SIG-M5 (cell line): ENCODE measurements around the gene SYNE1.
"Not testable (repeated sequence)": the region's sequence is repeated elsewhere in the genome, so short reads cannot be mapped to it uniquely, and the experiment has no call there.

ENCODE experiments used
- DNase-seq: peaks from one replicate; lab custom pipeline; 2025; lab: John Stamatoyannopoulos, UW

Gene SYNE1, protein sequence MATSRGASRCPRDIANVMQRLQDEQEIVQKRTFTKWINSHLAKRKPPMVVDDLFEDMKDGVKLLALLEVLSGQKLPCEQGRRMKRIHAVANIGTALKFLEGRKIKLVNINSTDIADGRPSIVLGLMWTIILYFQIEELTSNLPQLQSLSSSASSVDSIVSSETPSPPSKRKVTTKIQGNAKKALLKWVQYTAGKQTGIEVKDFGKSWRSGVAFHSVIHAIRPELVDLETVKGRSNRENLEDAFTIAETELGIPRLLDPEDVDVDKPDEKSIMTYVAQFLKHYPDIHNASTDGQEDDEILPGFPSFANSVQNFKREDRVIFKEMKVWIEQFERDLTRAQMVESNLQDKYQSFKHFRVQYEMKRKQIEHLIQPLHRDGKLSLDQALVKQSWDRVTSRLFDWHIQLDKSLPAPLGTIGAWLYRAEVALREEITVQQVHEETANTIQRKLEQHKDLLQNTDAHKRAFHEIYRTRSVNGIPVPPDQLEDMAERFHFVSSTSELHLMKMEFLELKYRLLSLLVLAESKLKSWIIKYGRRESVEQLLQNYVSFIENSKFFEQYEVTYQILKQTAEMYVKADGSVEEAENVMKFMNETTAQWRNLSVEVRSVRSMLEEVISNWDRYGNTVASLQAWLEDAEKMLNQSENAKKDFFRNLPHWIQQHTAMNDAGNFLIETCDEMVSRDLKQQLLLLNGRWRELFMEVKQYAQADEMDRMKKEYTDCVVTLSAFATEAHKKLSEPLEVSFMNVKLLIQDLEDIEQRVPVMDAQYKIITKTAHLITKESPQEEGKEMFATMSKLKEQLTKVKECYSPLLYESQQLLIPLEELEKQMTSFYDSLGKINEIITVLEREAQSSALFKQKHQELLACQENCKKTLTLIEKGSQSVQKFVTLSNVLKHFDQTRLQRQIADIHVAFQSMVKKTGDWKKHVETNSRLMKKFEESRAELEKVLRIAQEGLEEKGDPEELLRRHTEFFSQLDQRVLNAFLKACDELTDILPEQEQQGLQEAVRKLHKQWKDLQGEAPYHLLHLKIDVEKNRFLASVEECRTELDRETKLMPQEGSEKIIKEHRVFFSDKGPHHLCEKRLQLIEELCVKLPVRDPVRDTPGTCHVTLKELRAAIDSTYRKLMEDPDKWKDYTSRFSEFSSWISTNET (N-terminal part only)

DNA sequence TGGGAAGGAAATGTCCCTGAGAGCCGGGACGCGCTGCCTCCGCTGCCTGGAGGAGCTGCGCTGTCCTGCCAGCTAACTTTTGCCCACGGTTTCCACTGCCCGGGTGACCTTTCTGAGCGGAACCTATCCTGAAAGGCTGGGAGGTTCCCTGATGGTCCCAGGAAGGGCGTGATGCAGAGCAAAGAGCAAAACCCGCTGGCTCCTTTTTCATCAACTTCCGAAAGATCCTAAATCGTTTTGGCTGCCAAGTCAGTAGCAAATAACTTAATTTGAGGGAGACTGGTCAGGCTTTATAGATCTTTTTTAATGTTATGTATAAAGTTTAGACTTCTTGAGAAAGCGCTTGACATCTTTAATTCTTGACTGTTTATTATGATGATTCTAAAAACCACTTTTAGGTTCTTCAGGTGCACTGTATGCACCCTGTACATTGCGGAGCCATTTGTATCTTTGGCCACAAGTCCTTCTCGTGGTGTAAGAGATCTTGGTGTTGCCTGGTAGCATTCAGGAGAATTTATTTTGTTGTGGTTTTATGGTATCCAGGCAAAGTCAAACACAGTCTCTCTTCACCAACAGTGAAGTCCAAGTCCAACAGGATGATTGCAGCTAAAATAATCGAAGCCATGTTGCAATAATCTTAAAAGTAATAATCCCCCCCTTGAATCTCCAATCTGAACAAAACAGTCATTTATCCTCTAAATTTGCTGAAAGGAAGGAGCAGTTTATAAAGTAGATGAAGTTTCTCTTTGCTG lies at the start of gene SYNE1:
TSS of gene SYNE1 (minus strand) at position 67 of the 752 bp plus-strand sequence. CDS start 9,031 bp downstream, outside the sequence.
- no peak for DNase-seq

DNA sequence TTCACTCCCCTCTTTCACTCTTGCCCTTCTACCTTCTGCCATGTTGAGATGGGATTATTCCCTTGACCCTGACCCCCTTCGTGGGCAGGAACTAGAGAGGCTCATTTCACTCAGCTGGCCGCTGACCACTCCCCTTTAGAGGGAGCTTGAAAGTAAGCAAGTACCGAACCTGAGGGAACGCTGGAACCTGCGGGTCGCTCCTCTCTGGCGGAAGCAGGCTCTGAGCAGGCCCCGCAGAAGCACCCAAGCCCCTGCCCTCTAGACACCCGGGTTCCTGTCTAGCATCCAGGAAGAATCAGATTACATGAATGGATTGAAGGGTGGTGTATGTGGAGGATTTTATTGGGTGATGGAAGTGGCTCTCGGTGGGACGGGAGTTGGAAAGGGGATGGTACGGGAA lies 48.7 kb upstream of the SYNE1 start:
- DNase-seq: no peak

DNA sequence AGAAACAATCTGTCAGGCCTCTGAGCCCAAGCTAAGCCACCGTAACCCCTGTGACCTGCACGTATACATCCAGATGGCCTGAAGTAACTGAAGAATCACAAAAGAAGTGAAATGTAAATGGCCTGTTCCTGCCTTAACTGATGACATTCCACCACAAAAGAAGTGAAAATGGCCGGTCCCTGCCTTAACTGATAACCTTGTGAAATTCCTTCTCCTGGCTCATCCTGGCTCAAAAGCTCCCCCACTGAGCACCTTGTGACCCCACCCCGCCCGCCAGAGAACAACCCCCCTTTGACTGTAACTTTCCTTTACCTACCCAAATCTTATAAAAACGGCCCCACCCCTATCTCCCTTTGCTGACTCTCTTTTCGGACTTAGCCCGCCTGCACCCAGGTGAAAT lies 45.8 kb upstream of the SYNE1 start:
- not testable (repeated sequence) for DNase-seq

DNA sequence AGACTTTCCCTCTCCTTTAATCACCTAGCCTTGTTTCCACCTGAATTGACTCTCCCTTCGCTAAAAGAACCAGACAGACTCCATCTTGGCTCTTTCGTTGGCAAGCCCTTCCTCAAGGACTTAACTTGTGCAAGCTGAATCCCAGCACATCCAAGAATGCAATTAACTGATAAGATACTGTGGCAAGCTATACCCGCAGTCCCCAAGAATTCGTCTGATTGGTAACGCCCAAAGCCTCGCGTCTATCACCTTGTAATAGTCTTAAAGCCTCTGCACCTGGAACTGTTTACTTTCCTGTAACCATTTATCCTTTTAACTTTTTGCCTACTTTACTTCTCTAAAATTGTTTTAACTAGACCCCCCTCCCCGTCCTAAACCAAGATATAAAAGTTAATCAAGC lies 45.0 kb upstream of the SYNE1 start:
- no peak for DNase-seq

DNA sequence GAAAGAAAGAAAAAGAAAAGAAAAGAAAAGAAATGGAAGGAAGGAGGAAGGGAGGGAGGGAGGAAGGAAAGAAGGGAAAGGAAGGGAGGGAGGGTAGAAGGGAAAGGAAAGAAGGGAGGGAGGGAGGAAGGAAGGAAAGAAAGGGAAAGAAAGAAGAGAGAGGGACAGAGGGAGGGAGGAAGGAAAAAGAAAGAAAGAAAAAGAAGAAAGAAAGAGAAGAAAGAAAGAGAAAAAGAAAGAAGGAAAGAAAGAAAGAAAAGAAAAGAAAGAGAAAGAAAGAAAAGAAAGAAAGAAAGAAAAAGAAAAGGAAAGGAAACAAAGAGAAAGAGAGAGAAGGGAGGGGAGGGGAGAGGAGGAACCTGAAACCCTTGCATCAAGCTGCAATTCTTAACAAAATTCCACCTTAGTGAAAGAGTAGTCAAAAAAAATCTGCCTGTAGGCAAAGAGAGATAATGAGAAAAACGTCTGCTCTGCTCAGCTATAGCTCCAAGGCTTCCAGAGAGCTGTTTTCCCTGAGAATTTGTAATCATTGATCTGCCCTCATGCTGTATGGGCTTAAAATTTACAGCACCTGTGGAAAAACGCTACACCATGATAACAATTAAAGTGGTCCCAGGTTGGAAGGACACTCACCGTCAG lies 43.8 kb upstream of the SYNE1 start:
- no peak for DNase-seq

DNA sequence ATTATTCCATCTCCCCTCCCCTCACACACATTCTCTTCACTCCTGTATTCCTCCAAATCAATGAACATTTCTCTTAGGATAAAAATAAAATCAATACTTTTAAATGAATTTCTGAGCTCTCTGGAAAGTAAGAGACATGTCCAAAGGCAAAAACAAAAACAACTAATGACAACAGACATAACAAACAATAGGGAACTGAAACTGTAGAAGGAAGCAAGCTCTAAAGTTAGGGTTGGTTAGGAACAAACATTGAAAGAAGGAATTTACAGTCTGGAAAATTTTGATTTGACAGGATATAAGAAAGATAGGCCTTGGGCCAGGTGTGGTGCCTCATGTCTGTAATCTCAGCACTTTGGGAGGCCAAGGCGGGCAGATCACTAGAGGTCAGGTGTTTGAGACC lies 43.0 kb upstream of the SYNE1 start:
- DNase-seq: no peak

DNA sequence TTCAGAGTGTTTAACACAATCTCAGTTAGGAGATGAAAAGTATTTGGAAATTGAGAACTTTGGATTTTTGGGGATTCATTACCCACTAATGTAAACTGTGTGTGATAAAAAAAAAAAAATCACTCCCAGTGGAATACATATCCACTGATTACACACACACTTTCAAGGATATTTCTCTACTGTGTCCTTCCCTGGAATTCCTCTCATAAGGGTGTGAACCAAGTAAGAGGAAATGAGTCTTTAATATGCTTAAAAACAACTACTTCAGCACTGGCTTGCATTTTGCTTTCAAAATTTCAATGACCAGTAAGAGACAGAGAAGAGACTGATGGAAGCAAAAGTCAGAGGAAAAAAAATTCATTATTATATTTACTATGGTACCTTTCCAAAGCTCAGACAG lies 36.1 kb upstream of the SYNE1 start:
- DNase-seq: no peak

DNA sequence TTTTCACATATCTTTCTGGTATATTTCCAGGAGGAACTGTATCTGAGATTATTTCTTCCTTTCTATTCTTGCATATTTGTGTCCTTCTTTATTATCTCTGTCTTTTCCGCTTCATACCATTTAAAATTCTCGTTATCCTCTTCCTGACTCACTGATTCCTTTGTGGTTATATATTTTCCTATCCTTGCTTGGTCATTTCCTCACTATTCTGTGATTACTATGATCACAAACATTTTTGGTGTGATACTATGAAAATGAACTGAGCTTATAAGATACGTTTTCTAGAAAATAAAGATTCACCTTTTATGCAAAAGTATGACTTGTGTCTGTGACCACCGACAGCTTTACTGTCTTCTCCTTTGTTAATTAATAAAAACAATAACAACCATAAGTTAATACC lies 34.0 kb upstream of the SYNE1 start:
- no peak for DNase-seq

DNA sequence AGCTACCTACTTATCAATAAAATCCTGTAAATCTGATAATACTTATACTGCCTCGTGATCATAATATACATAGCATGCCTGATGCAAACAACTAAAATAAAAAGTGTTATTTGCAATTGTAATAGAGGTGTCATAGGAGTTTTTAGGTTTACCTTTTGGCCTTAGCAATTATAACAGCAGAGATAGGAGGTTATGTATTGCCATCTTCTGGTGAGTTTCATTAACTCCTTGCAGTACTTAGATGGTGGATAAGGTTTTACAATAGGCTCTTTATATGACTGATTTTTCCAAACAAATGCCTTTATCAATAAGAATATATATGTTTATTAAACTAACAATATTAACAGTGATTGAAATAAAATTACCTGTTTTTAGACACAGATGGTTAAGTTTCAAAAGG lies 32.7 kb upstream of the SYNE1 start:
- DNase-seq: no peak

DNA sequence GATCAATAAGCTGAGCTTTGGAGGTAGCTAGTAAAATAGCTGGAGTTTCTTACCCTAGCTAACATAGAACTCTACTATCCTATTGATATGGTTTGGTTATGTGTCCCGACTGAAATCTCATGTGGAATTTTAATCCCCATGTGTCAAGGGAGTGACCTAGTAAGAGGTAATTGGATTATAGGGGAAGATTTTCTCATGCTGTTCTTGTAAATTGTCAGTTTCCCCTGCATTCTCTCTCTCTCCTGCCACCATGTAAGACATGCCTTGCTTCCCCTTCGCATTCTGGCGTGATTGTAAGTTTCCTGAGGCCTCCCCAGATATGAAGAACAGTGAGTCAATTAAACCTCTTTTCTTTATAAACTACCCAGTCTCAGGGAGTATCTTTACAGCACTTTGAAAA lies 24.6 kb upstream of the SYNE1 start:
- no peak for DNase-seq

DNA sequence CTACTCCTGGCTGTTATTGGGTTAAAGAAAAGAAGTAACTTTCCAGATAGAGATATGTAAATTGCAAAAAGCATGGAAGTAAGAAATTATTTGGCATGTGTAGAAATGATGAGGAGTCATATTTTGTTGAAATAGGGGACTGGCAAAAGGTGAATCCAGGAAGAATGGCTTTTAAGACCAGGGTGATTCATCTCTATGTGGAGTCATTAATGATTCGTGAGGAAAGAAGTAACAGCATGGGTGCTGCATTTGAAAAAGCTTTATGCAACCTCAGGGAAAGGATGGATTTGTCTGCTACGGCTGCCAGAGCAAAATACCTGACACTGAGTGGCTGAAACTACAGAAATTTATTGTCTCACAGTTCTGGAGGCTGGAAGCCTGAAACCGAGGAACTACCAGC lies 14.8 kb upstream of the SYNE1 start:
- no peak for DNase-seq

DNA sequence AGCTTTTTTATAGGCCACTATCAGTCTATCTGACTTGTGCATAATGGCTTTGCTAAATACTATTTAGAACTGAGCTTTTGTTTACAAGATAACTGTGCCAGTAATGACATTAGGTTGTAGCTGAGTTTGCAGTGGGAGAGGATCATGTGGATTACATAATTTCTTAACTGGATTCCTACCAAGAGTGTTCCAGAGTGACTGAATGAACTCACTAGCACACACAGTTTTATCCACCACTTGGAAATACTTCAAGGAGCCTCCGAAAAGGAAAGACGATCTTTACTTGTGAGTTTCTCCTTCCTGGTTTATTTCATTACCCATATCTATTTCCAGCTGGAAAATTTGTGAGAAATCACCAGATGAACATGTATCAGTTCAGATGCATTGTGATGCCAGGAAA lies 10.9 kb upstream of the SYNE1 start:
- DNase-seq: no peak

DNA sequence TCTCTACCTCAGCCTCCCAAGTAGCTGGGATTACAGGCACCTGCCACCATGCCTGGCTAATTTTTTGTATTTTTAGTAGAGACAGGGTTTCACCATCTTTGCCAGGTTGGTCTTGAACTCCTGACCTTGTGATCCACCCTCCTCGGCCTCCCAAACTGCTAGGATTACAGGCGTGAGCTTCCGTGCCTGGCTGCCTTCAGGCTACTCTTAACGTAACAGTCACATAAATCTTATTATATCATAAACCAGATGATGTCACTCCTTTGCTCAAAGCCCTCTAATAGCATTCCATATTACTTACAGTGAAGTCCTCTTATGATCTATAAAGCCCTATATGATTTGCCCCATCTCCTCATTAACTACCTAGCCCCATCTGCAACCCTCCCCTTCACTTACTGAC lies 9.6 kb upstream of the SYNE1 start:
- not testable (repeated sequence) for DNase-seq

DNA sequence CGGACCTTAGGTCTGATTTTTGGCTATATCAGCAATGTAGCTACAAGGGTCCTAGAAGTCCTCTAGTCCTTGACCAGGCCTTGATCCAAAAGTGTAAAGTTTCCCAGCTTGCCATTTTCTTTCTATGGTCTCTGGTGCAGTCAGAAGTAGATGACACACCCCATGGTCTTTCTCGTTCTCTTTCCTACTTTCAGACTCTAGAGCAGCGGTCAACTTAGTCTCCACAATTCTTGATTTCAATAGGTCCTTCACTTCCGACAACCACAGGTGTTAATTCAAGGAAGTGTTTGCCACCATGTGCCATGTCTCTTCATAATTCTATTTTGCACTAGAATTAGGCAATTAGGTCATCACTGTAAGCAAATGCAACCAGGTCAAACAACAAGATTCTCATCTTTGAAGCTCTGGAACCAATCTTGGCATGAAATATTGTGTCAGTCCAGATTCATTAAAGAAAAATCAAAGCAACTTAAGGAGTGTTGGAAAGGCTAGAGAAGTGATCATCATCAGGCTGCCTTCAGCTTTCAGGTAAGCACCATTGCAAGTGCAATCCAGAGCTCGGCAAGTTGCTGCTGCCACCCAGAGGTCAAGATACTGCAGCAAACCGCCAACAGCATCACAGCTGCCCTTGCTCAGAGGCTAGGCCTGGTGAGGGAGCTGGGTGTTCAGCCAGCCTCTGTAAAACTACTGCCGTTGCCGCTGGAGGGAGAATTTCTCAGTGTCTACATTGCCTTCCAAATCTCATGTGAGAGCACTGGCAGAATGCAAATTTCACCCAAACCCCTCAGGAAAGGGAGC lies 5.6 kb upstream of the SYNE1 start:
- no peak for DNase-seq

DNA sequence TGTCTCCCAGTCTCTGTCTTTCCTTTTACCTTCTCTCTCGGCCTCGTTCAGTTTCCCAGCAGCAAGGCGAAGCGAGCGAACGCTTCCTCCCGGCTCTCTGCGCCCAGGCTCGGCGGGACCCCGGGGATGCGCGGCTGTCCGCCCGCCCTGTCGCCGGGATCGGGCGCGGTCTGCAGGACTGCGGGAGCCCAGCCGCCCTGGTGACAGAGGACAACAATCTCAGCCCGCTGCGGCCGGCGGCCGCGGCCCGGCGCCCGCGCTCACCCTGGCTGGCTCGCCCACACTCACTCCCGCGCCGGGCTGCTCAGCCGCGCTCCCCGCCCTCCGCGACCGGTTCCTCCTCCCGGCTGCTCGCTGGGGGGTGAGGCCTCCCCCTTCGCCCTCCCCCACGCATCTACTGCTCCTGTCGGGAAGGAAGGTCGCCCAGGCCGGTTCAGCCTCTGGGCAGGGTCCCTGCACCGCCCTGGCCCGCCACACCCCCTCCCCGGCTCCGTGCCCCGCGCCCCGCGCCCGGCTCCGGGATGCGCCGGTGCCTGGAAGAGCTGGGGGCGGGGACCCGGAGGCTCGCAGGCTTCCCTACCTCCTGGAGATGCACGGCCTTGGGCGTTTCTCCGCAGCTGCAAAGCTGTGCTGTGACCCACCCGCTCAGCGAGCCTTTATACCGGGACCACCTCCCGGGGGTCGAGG lies 410 bp downstream of the SYNE1 start:
- DNase-seq: no peak

DNA sequence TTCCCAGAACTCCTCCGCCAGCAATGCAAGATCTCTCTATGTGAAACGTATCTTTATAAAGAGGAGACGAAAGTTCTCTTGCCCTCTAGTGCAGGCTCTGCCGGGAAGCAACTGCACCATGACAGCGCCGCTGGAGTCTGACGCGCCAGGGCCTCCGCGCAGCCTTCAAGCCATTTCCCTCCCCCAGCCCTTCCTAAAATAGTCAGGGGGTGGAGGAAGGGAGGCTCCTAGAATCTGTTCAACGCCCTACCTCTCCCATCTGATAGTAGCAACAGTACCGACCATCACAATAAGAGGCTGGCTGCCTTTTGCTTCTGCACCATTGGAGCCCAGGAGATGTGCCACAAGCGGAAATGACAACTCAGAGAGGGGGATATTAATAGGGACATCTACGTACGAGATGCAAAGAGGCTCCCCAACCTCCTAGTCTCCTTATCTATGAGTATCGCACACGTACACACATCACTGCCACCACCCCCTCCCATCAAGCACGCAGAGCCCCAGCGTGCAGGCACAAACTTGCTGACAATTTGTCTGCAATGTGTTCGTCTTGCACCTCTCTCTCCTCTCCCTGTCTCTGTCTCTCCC lies 1.0 kb downstream of the SYNE1 start:
- DNase-seq: no peak

DNA sequence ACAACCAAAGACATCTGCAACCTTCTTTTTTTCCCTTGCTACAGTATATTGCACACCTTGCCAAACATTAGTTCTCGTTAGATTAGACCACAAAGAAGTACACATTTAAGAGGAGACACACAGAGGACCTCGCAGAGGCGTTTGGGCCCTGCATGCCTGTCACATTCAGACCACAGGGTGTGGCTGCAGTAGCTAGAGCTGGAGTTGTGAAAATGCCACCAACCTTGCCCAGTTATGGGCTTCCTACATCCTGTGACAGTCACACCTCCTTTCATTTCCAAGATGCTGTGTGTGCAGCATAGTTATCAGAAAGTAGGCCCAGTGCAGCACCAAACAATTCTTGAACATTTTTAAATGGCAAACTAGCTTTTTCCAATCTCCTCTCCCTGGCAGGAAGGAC lies 2.4 kb downstream of the SYNE1 start:
- DNase-seq: no peak

DNA sequence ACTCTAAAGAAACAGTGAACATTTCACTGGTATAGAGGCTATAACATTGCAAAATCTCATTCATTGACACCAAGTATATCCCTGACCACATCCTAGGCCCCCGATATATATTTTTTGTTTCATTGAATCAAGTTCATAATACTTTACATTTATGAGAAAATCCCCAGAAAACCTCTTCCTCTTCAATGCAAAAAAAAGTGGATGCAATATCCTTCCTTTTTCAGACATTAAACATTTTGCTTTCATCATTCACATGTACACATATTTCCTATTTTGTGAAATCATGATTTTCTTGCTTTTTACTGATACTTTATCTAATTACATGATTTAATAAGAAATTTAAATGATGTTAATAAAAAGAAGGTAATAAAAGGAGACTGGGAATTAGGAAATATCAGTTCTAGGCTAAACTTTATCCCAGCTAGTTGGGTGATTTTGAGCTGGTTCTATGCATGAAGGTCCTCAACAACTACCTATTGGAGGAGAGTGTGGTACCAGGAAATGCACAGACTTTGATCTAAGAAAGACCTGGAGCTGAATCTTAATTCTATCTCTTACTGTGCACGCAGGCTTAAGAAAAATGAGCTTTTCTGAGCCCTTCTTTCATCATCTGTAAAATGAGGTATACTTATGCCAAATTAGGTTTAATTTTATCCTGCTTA lies 4.9 kb downstream of the SYNE1 start:
- DNase-seq: no peak

DNA sequence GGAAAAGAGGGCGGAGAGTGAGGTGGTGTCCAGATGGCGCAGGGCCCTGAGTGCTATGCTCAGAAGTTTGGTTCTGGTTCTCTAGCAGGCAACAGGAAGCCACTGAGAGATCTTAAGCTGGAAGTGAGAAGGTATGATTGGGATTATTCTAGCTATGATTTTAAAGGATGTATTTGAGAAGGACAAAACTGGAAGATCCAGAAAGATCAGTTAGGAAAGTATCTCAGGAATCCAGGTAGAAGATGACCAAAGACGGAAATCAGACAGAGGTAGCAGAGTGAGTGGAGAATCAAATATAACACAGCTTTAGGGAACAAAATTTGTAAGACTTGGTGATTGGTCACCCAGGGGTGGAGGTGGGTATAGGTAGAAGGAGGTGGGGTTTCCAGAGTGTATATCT lies 5.8 kb downstream of the SYNE1 start:
- DNase-seq: no peak
